HG03378 (cell line): ENCODE measurements around the gene PEX1.
"Not testable (repeated sequence)": the region's sequence is repeated elsewhere in the genome, so short reads cannot be mapped to it uniquely, and the experiment has no call there.

Experiments
- ATAC-seq: cut with Tn5 transposase; IDR thresholded peaks from one replicate; pipeline ENCODE4 v1.9.1; 2021; ENCODE audit warnings: mild to moderate bottlenecking, moderate library complexity; ENCODE audit not compliant: unreplicated experiment

The PEX1 gene

DNA sequence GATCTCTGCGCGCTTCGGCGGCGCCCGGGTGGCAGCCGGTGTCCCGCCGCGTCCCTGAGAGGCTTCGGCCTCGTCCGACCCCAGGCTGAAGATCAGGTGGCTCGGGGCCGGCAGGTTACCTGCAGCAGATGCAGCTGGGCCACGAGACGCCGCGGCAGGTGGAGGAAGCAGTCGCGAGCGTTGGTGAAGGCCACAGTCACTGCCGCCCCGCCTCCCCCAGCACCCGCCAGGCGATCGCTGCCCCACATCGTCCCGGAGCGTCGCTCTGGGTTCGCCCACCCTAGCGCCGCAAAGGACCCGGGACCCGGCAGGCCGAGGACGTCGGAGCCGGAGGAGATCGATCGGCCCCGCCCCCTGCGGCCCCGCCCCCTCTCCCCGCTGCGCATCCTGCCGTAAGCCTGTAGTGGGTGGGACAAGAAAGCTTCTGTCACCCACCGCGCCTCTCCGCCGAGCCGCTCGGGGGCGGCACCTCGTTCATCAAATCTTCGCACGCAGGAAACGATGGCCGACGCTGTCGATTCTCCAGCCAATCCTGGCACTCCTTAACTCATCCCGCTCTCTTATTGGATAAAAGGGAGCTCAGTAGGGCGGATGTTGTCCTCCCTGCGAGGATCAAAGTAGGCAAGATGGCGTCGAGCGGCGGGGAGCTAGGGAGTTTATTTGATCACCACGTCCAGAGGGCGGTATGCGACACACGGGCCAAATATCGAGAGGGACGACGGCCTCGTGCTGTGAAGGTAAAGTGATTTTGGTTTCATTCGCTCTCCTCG lies at the start of gene PEX1, which contains the start of gene RBM48:
Gene PEX1 (minus strand): TSS at position 333 of the 770 bp plus-strand sequence. CDS start 85 bp downstream, at position 248.
Gene RBM48 (plus strand): TSS at position 608 of the 770 bp plus-strand sequence. CDS start 19 bp downstream, at position 627.
- peak; percentile 97 for ATAC-seq

DNA sequence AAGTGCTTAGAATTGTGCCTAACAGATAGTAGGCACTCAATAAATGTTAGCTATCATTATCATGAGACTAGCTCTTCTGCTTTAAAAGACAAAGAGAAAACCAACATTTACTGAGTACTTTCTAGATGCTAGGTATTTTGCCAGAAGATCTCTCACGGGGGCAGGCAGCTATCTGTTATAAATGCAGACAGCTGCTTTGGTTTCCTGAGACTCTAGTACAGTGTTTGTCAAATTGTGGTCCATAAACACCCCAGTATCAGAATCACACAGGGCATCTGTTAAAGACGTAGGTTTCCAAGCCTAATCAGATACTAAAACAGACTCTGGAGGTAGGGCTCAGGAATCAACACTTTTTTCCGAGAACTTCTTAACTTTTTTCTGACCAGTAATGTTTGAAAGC lies 48.0 kb upstream of the PEX1 start:
- no peak for ATAC-seq

DNA sequence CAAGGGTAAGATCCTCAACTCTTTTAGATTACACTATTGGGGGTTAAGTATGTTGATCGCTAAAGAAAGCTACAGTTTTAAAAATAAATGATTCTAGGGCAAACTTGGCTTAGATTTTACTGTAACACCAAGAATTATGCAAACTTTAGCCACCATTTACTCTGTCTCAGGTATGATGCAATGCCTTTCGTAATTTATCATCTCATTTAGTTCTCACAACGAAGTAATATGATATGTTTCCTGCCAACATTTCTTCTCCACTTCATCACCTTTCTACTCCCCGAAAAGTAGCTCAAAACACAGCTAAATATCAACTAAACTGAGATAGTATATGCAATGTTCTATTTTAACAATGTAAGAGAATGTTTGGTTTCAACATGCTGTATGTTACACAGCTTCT lies 40.8 kb upstream of the PEX1 start:
- no peak for ATAC-seq

DNA sequence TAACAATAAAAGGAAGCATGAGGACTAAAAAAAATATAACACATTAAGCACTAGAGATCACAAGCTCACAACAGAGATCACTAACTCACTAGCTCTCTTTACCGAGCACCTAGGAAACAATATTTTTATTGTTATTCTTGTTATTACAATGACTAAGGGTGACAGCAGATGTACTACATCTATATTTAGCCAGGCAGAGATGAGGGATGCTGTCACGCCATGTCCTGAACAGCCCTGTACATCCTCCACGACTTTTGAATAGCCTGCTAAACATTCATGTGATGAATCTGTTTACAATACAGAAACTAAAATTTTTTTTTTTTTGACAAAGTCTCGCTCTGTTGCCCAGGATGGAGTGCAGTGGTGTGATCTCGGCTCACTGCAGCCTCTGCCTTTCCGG lies 39.1 kb upstream of the PEX1 start:
- no peak for ATAC-seq

DNA sequence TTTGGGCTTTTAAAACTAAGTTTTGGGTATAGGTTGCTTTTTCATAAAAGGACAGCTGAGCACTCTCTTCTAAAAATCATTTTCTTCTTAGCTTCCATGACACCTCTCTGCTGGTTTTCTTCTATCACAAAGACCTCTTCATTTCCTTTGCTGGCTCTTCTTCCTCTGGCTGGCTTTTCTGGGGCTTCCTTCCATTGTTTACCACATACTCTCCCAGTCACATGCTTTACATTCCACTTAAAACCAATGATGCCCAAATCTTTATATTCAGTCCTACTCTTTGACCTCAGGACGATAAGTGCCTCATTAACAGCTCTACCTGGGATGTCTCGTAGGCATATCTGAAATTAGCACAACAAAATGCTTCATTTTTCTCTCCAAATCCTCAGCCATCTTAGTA lies 35.0 kb upstream of the PEX1 start:
- ATAC-seq = no peak

DNA sequence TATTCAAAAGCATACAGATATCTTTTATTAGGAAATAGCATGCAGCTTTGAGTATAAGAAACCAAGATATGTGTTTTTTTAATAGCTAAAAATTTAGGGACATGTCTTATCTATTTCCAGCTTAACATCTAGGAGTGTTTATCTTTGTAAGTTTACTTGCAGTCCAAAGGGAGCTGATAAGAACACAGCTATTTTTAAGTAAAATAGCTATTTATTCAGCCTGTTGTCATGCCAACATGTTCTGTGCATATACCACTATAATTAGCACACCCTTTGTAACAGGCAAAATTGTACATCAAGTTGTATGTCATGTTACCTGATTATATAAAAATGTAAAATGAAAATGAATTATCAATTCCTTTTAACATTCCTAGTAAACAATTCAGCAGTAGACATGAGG lies 32.3 kb upstream of the PEX1 start:
- no peak for ATAC-seq

DNA sequence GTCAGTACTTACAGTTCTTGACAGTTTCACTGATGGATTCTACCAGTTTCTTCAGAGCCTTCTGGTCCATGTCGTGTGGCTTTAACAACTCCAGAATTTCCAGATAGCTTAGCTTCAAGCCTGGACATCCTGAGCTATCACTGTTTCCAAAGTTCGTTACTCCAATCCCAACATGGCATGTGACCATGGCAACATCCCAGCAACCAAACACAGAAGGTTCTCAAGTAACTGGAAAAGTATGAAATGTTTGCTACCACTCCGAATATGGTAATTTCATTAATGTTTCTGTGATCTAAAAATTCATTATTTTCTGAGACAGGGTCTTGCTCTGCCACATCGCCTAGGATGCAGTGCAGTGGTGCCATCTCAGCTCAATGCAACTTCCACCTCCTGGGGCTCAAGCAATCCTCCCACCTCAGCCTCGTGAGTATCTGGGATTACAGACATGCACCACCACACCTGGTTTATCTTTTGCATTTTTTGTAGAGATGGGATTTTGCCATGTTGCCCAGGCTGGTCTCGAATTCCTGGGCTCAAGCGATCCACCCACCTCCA lies 29.6 kb upstream of the PEX1 start:
- no peak for ATAC-seq

DNA sequence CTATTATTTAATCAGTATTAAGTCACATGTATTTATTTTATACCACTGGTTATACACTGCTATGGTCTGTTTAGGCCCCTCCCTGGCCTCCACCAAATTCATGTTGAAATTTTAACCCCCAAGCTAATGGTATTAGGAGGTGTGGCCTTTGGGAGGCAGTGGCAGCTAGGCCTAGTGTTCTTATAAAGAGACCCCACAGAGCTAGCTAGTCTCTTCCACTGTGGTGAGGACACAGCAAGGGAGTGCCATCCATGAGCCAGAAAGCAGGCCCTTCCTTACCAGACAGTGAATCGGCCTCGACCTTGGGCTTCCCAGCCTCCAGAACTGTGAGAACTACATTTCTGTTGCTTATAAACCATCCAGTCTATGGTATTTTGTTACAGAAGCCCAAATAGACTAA lies 28.9 kb upstream of the PEX1 start:
- no peak for ATAC-seq

DNA sequence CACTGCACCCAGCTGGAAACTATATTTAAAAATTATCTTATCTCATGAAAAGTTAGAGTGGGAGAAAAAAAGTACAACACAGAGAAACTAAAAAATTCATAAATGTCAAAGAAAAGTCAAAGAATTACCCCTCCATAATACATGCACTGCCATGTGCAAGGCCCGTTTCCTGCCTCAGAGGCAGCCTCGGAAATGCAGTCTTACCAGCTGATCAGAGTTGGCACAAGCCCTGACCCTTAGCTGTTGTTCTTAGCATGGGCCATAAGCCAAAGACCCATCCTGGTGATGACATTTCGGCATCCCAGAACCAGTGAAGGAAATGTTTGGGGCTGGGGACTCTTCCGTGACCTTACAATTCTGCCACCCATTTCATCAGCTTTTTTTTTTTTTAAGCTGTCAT lies 21.9 kb upstream of the PEX1 start:
- no peak for ATAC-seq

DNA sequence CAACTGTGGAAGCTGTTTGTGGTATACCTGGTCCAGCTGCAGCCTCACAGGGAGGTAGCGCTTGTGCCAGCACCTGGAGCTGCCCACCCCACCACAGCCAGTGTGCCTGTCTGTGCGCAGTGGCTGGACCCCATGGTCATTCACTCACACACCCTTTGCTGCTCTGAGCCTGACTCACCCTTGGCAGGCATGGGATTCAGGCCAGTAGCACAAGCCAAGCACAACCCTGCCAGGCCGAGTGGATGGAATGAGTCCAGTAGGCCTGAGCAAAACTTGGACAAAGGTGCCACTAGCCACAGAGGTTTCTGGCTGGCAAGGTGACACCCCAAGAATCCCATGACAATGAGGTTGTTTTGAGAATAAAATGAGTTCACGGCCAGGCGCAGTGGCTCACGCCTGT lies 19.3 kb upstream of the PEX1 start:
- no peak for ATAC-seq

DNA sequence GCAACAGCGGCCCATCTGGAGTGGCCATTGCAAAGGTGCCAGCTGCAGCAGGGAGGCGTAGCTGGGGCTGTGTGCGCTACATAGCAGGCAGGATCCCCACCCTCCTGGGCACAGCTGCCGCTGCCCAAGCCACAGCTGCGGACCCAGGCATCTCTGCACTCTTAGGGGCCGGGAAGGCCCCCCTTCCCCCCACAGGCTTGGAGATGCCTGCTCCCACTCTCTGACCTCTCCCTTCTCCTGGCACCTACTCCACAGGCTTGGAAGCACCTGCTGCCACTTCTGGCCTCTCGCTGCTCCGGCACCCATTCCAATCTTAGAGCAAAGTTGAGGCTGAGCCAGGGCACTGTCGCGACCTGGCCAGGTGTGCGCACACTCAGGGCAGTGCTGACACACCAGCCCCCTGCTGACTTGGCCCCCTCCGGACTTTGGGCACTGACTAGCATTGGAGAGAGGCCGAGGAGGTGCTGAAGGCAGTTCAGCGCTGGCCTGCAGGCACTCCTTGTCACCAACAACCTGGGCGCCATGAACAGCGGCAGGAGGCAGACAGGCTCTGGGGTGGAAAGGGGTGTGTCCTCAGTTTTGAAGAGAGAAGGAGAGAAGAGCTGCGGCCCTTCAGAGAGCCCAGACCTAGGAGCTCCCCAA lies 18.7 kb upstream of the PEX1 start:
- ATAC-seq = no peak

DNA sequence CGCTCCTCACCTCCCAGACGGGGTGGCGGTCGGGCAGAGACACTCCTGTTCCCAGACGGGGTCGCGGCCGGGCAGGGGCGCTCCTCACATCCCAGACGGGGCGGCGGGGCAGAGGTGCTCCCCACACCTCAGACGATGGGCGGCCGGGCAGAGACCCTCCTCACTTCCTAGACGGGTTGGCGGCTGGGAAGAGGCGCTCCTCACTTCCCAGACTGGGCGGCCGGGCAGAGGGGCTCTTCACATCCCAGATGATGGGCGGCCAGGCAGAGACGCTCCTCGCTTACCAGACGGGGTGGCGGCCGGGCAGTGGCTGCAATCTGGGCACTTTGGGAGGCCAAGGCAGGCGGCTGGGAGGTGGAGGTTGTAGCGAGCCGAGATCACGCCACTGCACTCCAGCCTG lies 16.8 kb upstream of the PEX1 start:
- not testable (repeated sequence) for ATAC-seq

DNA sequence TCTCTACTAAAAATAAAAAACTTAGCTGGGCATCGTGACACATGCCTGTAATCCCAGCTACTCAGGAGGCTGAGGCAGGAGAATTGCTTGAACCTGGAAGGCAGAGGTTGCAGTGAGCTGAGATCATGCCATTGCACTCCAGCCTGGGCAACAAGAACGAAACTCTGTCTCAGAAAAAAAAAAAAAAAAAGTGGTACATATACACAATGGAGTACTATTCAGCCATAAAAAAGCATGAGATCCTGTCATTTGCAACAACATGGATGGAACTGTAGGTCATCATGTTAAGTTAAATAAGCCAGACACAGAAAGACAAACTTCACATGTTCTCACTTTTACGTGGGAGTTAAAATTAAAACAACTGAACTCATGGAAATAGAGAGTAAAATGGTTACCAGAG lies 15.2 kb upstream of the PEX1 start:
- not testable (repeated sequence) for ATAC-seq

DNA sequence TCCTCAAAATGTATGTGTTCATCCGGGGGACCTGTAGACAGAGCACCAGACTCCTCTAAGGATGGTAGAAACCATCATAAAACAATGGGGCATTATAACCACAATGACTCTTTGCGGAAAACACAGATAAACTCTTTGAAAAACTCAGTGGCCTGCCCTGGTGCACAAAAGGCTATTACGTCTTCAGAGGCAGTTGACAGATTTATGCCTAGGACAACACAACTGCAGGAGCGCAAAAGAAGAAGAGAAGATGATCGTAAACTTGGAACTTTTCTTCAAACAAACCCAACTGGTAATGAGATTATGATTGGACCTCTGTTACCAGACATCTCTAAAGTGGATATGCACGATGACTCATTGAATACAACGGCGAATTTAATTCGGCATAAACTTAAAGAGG lies 6.3 kb upstream of the PEX1 start:
- no peak for ATAC-seq

DNA sequence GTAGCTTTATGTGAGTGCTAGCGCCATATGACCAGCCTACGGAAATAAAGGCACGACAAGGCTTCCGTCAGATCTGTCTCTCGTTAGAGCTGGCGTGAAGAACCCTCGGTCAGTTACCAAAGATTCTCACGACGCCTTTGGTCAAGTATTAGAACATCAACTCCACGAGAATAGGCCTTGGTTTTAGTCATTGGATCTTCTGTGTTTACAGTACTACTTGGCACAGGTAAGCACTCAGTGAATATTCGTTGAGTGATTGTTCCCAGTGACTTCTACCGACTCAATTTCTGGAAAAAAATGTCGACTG lies 591 bp upstream of the PEX1 start:
- ATAC-seq = no peak

DNA sequence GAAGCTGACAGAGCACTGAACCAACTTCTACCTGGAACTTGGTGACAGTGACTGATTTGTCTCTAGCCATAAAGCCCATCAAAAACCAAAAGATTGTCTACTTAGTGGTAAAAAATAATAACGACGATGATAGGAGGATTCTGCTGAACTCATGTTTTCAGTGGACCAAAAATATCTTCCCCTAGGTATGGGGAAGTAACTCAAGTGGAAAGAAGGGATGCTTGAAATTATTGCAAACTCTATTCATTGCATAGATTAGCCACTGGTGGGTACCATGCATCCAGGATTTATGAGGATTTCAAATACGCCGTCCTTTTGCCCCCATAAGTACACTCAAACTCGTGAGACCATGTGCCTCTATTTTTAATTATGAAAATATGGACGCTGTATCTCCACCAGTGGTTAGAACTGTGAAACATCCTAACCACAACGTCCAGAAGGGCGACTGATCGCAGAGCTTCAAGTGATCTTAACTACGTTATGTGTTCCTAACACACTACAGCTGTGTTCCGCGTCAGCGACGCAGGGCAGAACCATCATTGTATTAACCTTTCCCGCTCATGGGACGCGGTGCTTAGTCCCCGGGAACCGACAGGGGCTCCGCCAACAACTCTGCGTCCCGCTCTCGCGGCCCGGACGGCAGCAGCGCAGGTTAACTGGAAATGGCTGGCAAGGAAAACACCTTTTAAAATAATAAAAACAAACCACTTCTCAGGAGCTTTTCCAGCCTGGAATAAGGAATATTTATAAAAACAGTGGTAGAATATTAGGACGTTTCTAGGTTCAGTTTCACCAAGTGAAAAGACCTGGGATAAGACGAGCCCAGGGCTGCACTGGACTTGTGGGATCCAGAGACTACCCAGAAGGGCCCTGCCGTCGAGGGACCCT lies 776 bp downstream of the PEX1 start:
- peak; percentile 45 for ATAC-seq

DNA sequence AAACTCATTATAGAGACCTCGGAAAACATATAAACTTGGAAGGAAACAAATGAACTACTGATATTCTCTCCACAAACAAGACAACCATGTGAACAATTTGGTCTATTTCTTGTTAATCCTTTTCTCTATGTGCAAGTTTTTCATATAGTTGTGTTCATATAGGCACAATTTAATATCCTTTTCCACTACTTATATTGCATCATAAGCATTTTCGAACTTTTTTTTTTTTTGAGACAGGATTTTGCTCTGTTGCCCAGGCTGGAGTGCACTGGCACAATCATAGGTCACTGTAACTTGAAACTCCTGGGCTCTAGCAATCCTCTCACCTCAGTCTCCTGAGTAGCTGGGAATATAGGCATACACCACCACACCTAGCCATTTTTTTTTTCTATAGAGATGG lies 5.2 kb downstream of the PEX1 start:
- ATAC-seq = no peak

DNA sequence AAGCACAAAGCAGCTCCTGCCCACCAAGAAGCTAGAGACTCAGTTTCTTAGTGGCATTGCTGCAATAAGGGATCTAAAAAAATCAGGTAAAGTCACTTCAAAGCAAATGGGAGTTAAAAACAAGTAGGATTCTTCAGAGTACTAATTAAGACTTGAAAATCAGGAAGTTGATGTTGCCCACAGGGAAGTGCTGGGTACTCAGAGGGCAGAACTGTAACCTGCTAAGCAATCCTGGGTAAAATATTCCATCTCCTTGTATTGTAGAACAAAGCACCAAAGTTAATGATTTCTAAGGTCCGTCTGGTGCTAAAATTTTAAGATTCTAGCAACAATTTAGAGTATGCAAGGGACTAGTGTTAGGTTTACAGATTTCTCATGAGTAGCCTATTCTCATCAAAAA lies 8.3 kb downstream of the PEX1 start:
- no peak for ATAC-seq

DNA sequence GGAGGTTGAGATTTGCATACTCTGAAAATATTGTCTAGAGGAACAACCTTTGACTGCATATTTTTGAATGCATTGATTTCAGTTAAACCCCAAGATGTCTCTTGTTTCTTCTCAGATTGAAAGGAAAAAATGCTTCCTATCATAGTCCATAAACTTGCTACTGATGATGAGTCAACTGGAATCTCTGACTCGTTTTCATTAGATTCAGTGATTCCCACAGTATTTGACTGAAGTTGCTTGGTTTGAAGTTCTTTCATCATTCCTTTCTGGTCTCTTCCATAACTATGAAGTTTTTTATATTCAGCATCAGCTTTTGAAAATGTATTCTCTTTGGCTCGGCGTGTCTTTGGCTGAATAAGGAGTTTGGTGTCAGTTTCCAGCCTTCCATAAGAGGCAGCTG lies 10.7 kb downstream of the PEX1 start:
- ATAC-seq = no peak

DNA sequence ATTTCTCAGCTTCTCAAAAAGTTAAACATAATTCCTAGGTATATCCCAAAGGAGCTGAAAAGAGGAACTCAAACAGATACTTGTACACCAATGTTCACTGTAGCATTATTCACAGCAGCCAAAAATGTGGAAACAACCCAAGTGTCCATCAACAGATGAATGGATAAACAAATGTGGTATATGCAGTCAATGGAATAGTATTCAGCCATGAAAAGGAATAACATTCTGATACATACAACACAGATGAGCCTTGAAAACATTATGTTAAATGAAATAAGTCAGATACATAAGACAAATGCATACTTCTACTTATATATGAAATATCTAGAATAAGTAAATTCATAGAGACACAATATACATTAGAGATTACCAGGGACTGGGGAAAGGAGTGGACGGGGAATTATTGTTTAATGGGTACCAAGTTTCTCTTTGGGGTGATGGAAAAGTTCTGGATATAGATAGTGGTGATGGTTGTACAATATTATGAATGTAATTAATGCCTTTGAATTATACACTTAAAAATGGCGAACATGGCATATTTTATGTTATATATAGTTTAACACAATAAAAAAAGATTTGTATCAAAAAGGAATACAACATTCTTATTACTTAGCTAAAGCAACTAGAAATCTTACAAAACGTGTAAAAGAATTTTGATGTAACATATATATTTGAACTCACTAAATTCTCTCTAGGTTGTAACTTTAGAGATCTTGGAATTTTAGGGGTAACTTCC lies 15.0 kb downstream of the PEX1 start:
- no peak for ATAC-seq

DNA sequence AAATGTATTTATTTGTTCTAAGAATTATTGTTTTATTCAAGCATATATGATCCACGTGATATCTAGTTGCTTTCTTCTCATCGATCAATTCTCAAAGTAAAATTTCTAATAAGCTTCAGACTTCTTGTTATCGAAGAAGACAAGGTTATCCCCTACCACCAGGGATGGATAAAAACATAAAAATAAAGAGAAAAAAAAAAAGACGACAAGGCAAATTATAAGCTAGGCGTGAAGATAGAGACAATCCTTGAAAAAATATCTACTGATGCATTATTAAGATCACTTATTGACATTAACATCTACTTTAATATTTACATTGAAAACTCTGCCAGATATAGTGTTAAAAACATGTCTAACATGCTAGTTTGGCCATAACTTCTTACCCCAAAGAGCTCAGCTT lies 19.4 kb downstream of the PEX1 start:
- no peak for ATAC-seq
